ENCODE results near the gene HOXA10.

GRCh38 chr7:27160546-27161213 is 13.4 kb downstream of the HOXA10 start:
- TF ChIP-seq CTCF (IDR thresholded peaks at IDR 0.05) (peak; percentile 99), POLR2AphosphoS5 (IDR thresholded peaks at IDR 0.05) (peak in 2 of 3 donors; percentile 53 to 57)

Measured in breast epithelium (tissue), 3 donors.